GM12878 (cell line): Measurements from ENCODE around the gene EPHB2. TPM values are rescaled to one million over a fixed set of nuclear protein-coding genes. Genes with fewer than 3 reads are reported as not detected.

Experiments used
- ATAC-seq: fragments of 200-7000 bp; cut with Tn5 transposase; 3 replicates; pipeline ENCODE4 v1.9.1; 2020; ENCODE audit warnings: mild to moderate bottlenecking, moderate library complexity
- BruUV-seq: library from RNA; stranded (reverse); fragments of 400-500 nt; replicated peaks from 2 replicates; lab custom pipeline; 2021; lab: Mats Ljungman, UMichigan
- CTCF ChIA-PET: fragments of 300-600 bp; sonication (Branson Sonifier 250); formaldehyde crosslinking; extraction: SDS; loops from one replicate; lab custom pipeline; 2021; ENCODE audit warnings: inconsistent platforms; lab: Yijun Ruan, JAX
- POLR2A ChIA-PET: fragments of 350-600 bp; formaldehyde crosslinking; extraction: SDS; loops from one replicate; lab custom pipeline; 2021; ENCODE audit warnings: inconsistent platforms; lab: Charles Lee
- RAD21 ChIA-PET: fragments of 300-600 bp; sonication (Branson Sonifier 250); formaldehyde crosslinking; loops from one replicate; lab custom pipeline; 2023; ENCODE audit warnings: antibody characterized with exemption; ENCODE audit not compliant: unreplicated experiment; lab: Charles Lee
- SMC1A ChIA-PET: fragments of 300-600 bp; sonication (Branson Sonifier 250); formaldehyde crosslinking; loops from one replicate; lab custom pipeline; 2023; ENCODE audit not compliant: unreplicated experiment, uncharacterized antibody; lab: Charles Lee
- DNase-seq: peaks from one replicate; pipeline ENCODE4 v3.0.0-alpha.2; 2011; ENCODE audit warnings: low read depth, low spot score
- FAIRE-seq: peaks from 3 replicates; lab custom pipeline; 2011; peaks lifted over from hg19 to GRCh38; lab: Jason Lieb, UNC
- H2AFZ ChIP-seq: 2 replicates; pipeline ENCODE4 v1.6.0; 2011; ENCODE audit warnings: low read depth, low read length, control low read depth; ENCODE audit not compliant: control insufficient read depth
- H3K27ac ChIP-seq: 2 replicates; pipeline ENCODE4 v1.5.1; 2011; ENCODE audit warnings: control low read depth; ENCODE audit not compliant: control insufficient read depth, insufficient read depth
- H3K27me3 ChIP-seq, 2 experiments: replicated peaks in 1 of 2; 2 replicates each; pipeline versions ENCODE4 v1.6.0 to v1.6.1; 2011; ENCODE audit warnings: low read length in 1 of 2; ENCODE audit not compliant: control insufficient read depth in 2 of 2, insufficient read depth in 2 of 2
- H3K36me3 ChIP-seq, 2 experiments: 2 replicates each; pipeline ENCODE4 v1.5.1; 2011; ENCODE audit warnings: low read length in 1 of 2; ENCODE audit not compliant: control insufficient read depth in 2 of 2, insufficient read depth in 2 of 2
- H3K4me1 ChIP-seq: 2 replicates; pipeline ENCODE4 v1.6.1; 2011; ENCODE audit warnings: mild to moderate bottlenecking, low read length, moderate library complexity, mixed read lengths; ENCODE audit not compliant: control insufficient read depth, insufficient read depth
- H3K4me2 ChIP-seq: 2 replicates; pipeline ENCODE4 v1.6.0; 2011; ENCODE audit warnings: control low read depth; ENCODE audit not compliant: control insufficient read depth, insufficient read depth
- H3K4me3 ChIP-seq: fragments of 200-600 bp; sonication (generic); 2 replicates; pipeline ENCODE4 v1.5.1; 2016
- H3K79me2 ChIP-seq: 2 replicates; pipeline ENCODE4 v1.6.0; 2011; ENCODE audit warnings: low read length; ENCODE audit not compliant: control insufficient read depth, insufficient read depth
- H3K9ac ChIP-seq: 2 replicates; pipeline ENCODE4 v1.8.0; 2011; ENCODE audit warnings: low read length, control low read depth, mixed read lengths; ENCODE audit not compliant: control insufficient read depth, insufficient read depth
- H3K9me3 ChIP-seq: replicated peaks from 3 replicates; pipeline ENCODE4 v1.5.1; 2011; ENCODE audit warnings: mild to moderate bottlenecking, low read length; ENCODE audit not compliant: control insufficient read depth, insufficient read depth
- H4K20me1 ChIP-seq: 2 replicates; pipeline ENCODE4 v1.6.0; 2011; ENCODE audit not compliant: control insufficient read depth, insufficient read depth
- ATF7 ChIP-seq: fragments of 450-650 bp; IDR thresholded peaks from 2 replicates; pipeline ENCODE4 v1.6.1; 2016; ENCODE audit warnings: low read depth, mild to moderate bottlenecking
- BCL11A ChIP-seq: IDR thresholded peaks from 2 replicates; pipeline ENCODE4 v1.6.1; 2011; ENCODE audit warnings: low read depth, low read length
- BMI1 ChIP-seq: fragments of 450-650 bp; IDR thresholded peaks from 2 replicates; pipeline ENCODE4 v1.6.1; 2016; ENCODE audit warnings: mild to moderate bottlenecking, moderate library complexity, borderline replicate concordance
- HDGF ChIP-seq: fragments of 450-650 bp; IDR thresholded peaks from 2 replicates; pipeline ENCODE4 v1.6.1; 2016; ENCODE audit warnings: antibody characterized with exemption
- IKZF1 ChIP-seq: fragments of 450-650 bp; conservative IDR thresholded peaks from 2 replicates; pipeline ENCODE4 v1.6.1; 2017; ENCODE audit warnings: antibody characterized with exemption, mild to moderate bottlenecking
- PAX5 ChIP-seq: IDR thresholded peaks from 2 replicates; pipeline ENCODE4 v1.6.1; 2011; ENCODE audit warnings: low read depth, low read length, borderline replicate concordance
- PBX3 ChIP-seq: IDR thresholded peaks from 2 replicates; pipeline ENCODE4 v1.6.1; 2011; ENCODE audit warnings: mild to moderate bottlenecking, low read depth, low read length, moderate library complexity; ENCODE audit not compliant: insufficient replicate concordance
- RAD51 ChIP-seq: fragments of 450-650 bp; IDR thresholded peaks from 2 replicates; pipeline ENCODE4 v1.6.1; 2016; ENCODE audit warnings: moderate library complexity, mild to moderate bottlenecking, inconsistent platforms
- SIX5 ChIP-seq: IDR thresholded peaks from 2 replicates; pipeline ENCODE4 v1.6.1; 2011; ENCODE audit warnings: mild to moderate bottlenecking, low read depth, low read length, moderate library complexity; ENCODE audit not compliant: severe bottlenecking
- USF1 ChIP-seq: IDR thresholded peaks from 2 replicates; pipeline ENCODE4 v1.6.1; 2011; ENCODE audit warnings: borderline replicate concordance, low read depth, mild to moderate bottlenecking, moderate library complexity, mixed read lengths, low read length; ENCODE audit not compliant: insufficient read depth; ENCODE audit errors: extremely low read length
- ZBTB11 ChIP-seq: fragments of 450-650 bp; formaldehyde crosslinking; IDR thresholded peaks from 2 replicates; pipeline ENCODE4 v1.5.0; 2022; ENCODE audit warnings: mild to moderate bottlenecking, missing genetic modification characterization
- WGBS: methylation state at CpG from one replicate; pipeline ENCODE4 v1.1.6; 2016; ENCODE audit warnings: low lambda C conversion rate; ENCODE audit not compliant: insufficient replicate concordance, insufficient coverage; ENCODE audit errors: missing lambda C conversion rate; 5-methylcytosine and 5-hydroxymethylcytosine counted together
- in situ Hi-C: fragments of 300-500 bp; cut with MboI; formaldehyde crosslinking; loops from 9 replicates; pipeline ENCODE4 v1.14.3; 2018; ENCODE audit warnings: mixed read lengths
- intact Hi-C: fragments of 100-400 bp; cut with micrococcal nuclease; formaldehyde crosslinking; loops from one replicate; pipeline ENCODE4 v1.14.2; 2022; ENCODE audit not compliant: unreplicated experiment
- polyA plus RNA-seq, 11 experiments: library from polyadenylated mRNA; depleted of rRNA in 4 of 11; unstranded in 6 of 11; stranded (reverse) in 5 of 11; fragments of >200 nt; fragmentation: Nextera tagmentation in 4 of 11; fragmentation: Illumina TruSeq in 1 of 11; extraction: Ambion mirVana in 4 of 11; extraction: Trizol in 1 of 11; gene quantifications; 1 replicate in 1 of 11; 2 replicates in 10 of 11; pipeline versions ENCODE4 v1.2.1 to v1.2.3, GENCODE V29; 2011 to 2016; ENCODE audit warnings: inconsistent platforms in 2 of 11, missing spikeins in 2 of 11, low read depth in 1 of 11
- total RNA-seq, 4 experiments: library from RNA; depleted of rRNA in 3 of 4; stranded (reverse); fragments of >200 nt in 3 of 4; fragmentation: Illumina TruSeq in 1 of 4; extraction: Trizol in 1 of 4; gene quantifications; 2 replicates each; pipeline versions ENCODE4 v1.2.1 to v1.2.3, GENCODE V29; 2013 to 2021

EPHB2 gene
- total and polyA plus RNA-seq, 10 of the 15 experiments (the other 5 are each of a cell fraction or from before 2014, with no cell fraction given) = 0.13 to 3.3 (median 0.92) TPM

GRCh38 chr1:22794647-22795365 is 84.2 kb downstream of the EPHB2 start (continued):
- TF ChIP-seq USF1 (no peak), SIX5 (no peak), HDGF (no peak), PBX3 (no peak), BMI1 (no peak)

- H3K4me3 ChIP-seq = no peak overlapping the region
- DNase-seq (no peak), FAIRE-seq (no peak), ATAC-seq (no peak)
- TF ChIP-seq ATF7 (no peak), ZBTB11 (CRISPR knock-in tag) (no peak), BCL11A (no peak), RAD51 (no peak), IKZF1 (no peak), PAX5 (no peak)
- H3K4me1 ChIP-seq = no peaks in the 10 kb centered on the region
- H4K20me1 ChIP-seq = no peaks in the 10 kb centered on the region
- H3K4me2 ChIP-seq = no peak overlapping the region
- no peaks in the 10 kb centered on the region for H3K79me2 ChIP-seq
- BruUV-seq = no TSS peak
- intact Hi-C loops (no loop called here), in situ Hi-C loops (no loop called here)
- RAD21 ChIA-PET = interaction anchor here (1.9 kb wide), 1 partner anchor 91 kb away, joined by 8 read pairs; no protein-coding TSS in a partner anchor
- POLR2A ChIA-PET = no interaction called here
- H3K9ac ChIP-seq = no peak overlapping the region
- 28% methylated on average over 4 of the region's 4 CpGs for WGBS
- H3K27ac ChIP-seq = no peak overlapping the region
- H2AFZ ChIP-seq = no peak overlapping the region
- no peaks in the 10 kb centered on the region for H3K9me3 ChIP-seq
- no peaks in the 10 kb centered on the region for H3K36me3 ChIP-seq
- SMC1A ChIA-PET = no interaction called here
- peaks cover 0 to 2% of the 10 kb centered on the region in 2 experiments; a peak in 2 of 4 replicates for H3K27me3 ChIP-seq
- CTCF ChIA-PET = interaction anchor here (1.5 kb wide), 1 partner anchor 93 kb away, joined by 3 read pairs; no protein-coding TSS in a partner anchor
Measured at GRCh38 chr1:22795366-22795714, 84.7 kb downstream of the EPHB2 start.
